ENCODE data around the gene CELSR1. TPM values are rescaled to one million over a fixed set of nuclear protein-coding genes. Genes with fewer than 3 reads are reported as not detected.

The CELSR1 gene
- total RNA-seq, 1 donor from 2014 or later: 43.1 TPM

DNA sequence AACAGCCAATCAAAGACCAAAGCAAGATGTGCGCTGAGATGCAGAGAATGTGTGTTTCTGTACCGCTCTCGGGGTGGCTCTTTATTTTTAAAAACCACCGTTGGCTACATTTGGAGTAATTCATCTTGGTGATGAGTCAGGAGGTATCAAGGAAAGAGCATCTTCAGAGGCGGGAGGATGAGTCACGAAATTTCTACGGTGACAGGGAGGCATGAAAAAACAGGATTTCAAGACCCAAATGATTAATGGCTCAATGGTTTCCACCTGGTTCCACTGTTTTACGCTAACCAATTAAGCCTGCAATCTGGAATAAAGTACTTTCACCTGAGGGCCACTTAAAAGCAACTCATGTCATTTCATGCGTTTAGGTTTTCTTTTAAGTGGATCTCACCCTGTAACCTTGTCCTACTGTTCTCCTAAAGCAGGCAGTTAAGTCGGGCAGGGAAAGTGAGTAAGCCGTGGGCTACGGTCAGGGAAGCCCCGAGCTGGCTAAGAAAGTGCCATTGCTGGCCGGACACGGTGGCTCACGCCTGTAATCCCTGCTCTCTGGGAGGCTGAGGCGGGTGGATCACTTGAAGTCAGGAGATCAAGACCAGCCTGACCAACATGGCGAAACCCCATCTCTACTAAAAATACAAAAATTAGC, 74.6 kb downstream of the CELSR1 start:
- DNase-seq (ENCODE audit: low read depth in 2 of 2): no peak

DNA sequence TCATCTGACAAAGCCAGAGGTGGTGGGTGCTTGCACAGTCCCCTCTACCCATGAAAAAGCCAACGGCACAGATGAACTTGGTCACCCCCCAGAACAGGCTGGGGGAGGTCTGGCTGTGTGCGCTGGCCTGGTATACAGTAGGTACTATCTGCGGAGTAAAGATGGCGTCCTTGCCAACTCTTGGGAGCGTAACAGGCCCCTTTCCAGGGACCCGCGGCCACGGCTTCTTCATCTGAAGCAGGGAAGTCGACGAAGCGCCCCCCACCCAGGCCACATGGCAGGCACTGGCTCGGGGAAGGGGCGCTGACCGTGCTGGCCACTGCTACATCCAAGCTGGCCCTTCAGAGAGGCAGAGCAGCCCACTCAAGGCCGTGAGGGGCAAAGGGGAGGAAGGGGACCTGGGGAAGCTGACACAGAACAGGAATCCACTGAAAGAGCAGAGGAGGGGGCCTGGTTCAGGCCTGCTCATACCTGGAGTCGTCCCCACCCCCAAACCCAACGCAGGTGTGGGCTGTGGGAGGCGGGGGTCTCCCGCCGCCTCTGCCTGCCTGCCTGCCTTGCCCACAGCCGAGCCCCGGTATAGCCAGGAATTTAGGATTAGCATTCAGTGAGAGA, 75.7 kb downstream of the CELSR1 start:
- DNase-seq (ENCODE audit: low read depth in 2 of 2): no peak

DNA sequence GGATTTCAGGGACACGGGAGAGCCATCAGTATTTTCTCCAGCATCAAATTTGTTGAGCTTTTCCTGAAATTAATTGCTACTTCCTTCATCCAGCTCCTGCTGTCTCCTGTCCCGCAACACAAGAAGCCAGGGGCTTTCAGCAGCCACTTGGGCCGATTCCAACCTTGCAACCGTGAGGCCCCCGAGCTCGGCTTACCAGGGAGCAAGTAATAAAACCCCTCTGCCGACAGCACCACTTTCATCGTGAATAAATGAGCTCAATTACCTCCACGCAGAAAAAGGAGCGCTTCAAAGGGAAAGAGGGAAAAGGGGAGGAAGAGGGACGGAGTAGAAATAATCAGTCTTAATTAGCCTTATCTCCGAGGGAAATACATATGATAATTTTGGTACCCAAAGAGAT, 76.6 kb downstream of the CELSR1 start:
- no peak for DNase-seq (ENCODE audit: low read depth in 2 of 2)

DNA sequence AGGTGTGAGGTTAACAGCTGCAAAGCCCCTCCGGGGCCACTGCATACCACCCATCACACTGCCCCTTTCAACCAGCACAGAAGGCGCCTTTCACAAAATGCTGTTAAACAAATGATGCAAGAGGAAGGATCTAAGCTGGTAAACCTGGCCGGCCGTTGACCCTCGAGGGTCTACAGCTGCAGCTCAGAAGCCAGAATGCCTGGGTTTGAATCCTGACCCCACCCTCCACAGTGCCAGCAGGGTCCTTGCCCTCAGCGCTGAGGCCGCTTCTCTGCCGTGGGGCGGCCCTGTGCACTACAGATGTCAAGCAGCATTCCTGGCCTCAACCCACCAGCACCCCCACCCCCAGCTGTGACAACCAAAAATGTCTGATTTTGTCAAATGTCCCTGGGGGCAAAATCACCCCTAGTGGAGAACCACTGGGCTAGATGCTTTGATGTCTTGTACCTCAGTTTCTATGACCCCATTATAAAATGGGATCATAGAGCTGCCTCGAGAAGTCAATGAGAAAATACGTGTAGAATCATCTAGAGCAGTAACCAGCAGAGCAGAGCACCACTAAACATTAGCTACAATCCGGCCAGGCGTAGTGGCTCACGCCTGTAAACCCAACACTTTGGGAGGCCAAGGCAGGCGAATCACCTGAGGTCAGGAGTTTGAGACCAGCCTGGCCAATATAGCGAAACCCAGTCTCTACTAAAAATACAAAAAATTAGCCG, 77.9 kb downstream of the CELSR1 start:
- no peak for DNase-seq (ENCODE audit: low read depth in 2 of 2)

DNA sequence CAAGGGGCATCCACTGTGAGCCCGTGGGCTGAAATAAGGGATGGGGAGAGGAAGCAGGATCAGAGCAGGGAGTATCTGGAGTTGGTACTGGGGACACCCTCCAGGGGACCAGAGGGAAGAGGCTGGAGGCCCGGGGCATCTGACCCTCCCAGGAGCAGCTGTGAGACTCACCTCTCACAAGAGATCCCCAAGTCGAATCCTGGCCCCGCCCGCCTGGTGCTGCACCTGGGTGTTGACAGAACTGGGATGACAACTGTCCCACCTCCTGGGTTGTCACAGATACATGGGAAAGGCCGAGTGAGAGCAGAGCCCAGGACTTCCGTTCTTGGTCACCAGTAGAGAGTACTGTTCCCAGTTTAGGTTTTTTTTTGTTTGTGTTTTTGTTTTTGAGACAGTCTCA, 78.9 kb downstream of the CELSR1 start:
- DNase-seq (ENCODE audit: low read depth in 2 of 2): no peak

DNA sequence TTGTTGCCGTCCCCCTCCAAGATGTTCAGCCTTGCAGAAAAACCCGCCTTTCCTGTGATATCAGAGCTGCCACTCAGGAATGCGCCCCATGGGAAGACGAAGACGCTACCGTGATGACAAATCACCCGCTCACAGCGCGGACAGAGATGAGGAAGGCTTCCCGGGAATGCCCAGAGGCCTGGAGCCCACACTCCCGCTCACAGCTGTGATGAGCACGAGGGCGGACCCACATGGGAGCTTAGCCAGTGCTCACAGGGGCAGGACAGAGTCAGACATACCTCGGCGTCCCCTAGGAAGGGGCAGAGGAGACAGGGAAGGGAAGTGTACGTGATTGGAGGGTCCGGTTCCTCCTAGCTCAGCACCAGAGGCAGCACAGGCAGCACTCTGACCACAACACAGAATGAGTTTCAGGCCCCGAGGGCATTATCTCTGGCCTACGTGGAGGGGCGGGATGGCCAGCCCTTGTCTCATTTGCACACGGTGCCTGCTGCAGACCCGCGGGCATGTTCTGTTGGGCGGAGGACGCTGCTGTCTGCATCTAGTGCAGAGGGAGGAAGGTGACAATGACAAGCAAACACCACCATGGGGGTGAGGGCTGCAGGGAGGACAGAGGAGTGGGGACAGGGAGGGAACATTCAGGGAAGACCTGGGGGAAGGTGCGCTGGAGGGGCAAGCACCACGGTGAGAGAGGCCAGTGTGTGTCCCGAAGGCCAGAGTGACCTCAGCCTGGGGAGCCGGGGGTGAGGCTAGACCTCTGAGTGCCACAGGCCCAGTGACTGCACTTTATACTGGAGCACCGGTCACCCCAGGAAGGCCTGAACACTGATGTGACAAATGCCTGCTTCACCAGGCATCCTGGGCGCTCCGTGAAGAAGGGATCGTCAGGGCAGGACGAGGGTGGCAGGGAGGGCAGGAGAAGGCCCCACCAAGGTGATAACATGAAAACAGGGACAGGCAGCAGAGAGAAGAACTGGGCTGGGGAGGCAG, 79.6 kb downstream of the CELSR1 start:
- DNase-seq (ENCODE audit: low read depth in 2 of 2): no peak

DNA sequence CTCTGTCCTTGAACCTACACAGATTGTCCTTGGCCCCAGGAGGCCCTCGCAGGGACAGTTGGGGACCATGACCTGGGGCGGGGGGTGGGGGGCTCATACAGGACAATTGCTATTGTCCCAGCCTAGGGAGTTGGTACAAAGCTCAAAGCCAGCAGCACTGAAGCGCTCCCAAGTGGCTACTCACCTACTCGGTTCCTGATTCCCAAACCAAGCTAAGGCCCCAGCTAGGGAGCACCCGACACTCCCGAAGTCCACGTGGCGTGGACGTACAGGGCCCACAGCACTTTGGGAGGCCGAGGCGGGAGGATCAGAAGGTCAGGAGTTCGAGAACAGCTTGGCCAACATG, 80.6 kb downstream of the CELSR1 start:
- DNase-seq (ENCODE audit: low read depth in 2 of 2): no peak

DNA sequence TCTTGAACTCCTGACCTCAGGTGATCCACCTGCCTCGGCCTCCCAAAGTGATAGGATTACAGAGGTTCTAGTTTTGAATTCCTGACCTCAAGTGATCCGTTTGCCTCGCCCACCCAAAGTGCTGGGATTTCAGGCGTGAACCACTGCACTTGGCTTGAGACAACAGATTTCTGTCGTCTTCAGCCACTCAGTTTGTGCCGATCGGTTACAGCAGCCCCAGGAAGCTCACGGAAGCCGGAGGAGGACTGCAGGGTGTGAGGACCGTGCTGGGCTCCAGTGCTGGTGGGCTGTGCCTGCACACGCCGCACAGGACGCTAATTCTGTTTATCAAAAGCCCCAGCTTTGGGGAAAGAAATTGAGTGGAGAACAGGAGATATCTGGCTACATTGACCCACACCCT, 82.0 kb downstream of the CELSR1 start:
- no peak for DNase-seq (ENCODE audit: low read depth in 2 of 2)

DNA sequence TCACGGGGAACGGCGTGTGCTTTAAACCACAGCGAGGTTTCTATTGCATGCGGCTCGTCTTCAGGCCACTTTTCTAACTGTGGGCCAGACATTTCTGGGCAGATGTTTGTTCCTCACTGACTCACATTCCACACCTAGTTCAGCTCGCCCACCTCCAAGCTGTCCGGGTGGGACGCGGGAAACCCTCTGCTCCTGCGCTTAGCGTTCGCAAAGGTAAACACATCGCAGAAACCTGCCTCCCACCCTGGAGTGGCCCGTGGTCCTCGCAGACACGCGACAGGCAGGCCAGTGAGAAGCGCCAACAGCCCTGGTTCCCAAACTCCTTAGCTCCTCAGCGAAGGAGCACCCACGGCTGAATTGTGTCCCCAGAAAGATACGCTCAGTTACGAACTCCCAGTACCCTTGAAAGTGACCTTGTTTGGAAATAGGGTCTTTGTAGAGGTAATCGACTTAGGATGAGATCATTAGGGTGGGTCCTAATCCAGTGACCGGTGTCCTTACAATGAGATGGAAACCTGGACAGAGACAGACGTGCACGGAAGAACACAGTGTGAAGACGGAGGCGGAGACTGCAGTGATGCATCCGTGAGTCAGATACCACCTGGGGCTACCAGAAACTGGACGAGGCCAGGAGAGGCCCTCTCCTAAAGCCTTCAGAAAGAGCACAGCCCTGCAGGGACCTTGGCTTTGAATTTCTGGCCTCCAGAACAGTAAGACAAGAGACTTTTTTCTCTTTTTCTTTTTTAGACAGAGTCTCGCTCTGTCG, 82.7 kb downstream of the CELSR1 start:
- DNase-seq (ENCODE audit: low read depth in 2 of 2): no peak

DNA sequence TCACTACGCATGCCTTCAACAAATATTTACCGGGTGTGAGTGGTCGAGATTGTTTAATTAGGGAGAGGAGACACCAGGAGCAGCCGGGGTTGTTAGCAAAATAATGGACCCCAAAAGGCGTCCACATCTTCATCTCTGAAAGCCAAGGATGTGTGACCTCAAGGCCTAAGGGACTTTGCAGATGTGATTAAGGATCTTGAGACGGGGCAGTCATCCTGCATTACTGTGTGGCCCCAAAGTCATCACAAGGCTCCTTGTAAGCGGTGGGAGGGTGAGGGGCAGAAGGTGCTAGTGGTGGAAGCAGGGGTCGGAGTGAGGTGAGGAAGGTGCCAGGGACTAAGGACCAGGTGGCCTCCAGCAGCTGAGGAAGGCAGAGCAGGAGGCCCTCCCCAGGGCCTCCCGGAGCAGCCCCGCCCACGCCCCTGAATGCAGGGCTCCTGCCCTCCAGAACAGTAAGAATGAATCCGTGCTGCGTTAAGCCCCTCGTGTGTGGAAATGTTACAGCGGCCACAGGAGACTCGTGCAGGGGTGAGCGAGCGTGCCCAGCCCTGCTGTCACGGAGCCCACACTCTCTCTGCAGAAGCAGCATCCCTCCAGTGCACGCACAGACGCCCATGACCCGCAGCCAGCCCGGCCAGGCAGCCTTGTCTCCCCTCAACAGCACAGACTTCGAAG, 83.5 kb downstream of the CELSR1 start:
- no peak for DNase-seq (ENCODE audit: low read depth in 2 of 2)

DNA sequence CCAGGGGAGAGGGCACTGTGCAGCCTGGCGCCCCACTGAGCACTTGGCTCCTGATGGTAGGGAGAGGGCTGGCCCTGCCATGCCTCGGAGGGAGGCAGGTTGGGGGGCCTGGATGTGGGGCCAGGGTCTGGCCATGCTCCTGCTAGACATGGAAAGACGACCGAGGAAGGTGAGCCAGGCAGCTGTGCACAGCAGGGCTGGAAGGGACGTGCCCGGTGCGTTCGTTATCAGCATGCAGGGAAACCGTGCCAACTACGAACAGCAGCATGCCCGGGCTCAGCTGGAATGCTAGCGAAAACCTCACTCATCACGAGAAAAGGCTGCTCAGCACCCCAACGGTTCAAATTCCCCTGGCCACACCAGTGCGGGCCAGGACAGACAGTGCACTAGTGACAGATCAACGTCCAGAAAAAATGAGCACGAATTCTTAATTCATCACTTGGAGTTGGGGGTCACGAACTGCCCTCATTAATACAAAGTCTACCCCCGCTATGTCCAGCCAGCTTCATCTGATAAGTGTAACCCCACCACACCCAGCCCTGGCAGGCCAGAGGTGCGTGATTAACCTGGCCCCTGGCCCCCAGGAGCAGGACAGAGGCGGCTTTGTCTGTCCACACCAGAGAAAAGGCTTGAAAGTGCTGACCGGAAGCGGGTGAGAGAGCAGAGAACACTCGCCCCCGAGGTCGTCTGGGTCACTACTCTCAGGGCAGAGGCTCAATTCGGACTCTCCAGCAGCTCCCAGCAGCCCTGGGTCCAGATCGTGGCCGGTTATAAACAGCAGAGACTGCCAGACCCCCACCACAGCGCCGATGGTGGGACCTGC, 84.2 kb downstream of the CELSR1 start:
- peak in 1 of 2 donors; percentile 38 for DNase-seq (ENCODE audit: low read depth in 2 of 2)

DNA sequence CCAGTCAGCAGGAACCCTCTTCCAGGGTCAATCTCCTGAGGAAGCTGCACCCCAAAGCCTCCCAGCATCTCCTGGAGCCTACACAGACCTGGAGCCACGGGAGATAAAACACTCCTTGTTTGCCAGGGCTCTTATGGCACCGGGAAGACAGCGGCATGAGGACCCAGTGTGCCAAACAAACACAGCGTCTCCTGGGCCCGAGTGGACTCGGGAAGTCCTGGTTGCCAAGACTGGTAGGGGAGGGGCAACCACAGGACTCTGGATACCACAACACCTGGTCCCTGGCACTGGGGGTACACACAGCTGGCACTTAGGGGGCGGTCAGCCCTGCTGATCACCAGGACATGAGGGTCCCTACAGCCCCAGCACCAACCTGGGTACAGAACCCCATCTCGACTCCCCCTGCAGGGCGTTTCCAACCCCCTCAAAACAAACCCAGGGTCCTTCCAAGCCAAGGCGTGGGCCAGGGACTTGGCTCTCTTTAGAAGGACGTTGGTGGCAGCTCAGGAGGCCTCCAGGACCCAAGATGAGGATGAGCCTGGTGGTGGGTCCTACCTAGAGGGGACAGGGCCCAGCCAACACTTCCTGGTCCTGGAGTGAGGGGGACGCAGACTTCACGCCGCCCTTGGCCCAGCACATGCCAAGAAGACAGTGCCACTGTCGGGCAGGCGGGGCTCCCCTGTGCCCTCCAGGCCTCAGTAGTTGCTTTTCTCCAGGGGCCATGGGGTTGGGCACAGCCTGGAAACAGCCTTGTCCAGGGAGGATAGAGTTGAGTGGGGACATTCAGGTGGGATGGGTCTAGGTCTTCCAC, 85.0 kb downstream of the CELSR1 start:
- DNase-seq (ENCODE audit: low read depth in 2 of 2): no peak

DNA sequence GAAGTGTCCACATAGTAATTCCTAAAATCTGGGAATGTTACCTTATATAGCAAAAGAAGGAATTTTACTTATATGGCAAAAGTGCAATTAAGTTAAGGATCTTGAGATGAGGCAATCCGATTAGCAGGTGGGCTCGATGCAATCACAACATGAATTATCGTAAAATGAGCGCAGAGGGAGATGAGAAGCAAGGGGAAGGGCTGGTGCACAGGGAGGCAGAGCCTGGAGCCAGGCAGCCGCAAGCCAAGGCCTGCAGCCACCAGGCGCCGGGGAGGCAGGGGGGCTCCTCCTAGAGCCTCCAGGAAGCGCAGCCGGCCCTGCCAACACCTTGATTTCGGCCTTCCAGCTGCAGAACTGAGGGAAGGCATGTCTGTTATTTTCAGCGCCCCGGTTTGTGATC, 85.7 kb downstream of the CELSR1 start:
- DNase-seq (ENCODE audit: low read depth in 2 of 2): no peak

DNA sequence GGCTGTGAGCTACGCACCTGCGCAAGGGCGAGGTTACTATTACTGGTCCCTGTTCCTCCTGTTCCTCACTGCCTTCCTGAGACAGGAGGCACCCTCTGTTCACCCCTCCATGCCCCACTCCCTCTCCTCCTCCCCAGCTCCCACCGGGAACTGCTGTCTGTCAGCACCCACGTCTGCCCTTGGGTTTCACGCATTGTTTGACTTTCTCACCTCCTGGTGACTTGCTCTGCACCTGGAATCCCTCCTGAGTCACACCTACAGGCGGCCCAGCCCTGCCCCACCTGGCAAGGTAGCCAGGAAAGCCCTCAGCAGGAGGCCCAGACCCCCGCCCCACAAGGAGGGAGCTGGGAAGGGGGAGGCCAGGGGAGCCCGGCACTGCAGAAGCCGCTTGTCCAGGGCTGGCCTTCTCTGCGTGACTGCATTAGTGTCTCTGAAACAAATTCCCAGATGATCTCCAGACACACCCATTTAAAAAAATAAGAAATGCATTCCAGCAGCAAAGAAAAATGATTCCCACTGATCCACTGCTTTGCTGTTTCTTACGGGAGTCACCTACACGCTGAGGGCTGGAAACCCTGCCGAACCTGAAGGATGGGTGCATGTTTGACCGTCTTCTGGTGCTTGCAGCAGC, 86.4 kb downstream of the CELSR1 start:
- no peak for DNase-seq (ENCODE audit: low read depth in 2 of 2)

DNA sequence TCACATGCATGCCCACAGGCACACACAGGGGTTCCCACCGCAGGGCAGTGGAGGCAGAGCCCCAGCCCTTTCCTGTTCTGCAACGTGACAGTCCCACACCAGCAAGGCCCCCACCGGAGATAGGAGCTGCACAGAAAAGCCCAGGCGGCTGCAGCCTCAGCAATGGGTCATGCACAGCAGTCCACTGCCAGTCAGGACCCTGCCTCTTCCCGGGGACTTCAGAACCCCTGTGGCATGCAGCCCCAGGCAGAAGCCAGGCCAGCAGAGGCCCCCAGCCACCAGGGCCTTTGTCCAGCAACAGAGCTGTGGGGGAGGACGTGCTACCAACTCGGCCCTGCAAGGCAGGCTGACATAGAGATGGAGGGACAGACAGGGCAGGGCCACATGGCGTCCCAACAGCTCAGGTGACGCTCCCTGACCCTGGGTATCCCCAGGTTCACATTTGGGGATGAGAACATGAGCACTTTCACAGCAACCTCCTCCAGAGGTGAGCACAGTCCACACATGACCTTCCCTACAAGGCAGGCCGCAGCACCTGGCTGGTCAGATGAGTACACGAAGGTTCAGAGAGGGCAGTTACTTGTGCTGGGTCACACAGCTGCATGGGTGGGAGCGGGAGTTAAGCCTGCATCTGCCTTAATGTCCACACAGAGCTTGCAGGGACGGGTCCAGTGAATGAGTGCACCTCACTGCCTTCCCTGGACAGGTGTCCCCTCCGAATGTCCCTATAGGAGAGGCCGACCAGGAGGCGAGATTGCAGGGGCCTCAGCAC, 87.3 kb downstream of the CELSR1 start:
- DNase-seq (ENCODE audit: low read depth in 2 of 2): no peak

DNA sequence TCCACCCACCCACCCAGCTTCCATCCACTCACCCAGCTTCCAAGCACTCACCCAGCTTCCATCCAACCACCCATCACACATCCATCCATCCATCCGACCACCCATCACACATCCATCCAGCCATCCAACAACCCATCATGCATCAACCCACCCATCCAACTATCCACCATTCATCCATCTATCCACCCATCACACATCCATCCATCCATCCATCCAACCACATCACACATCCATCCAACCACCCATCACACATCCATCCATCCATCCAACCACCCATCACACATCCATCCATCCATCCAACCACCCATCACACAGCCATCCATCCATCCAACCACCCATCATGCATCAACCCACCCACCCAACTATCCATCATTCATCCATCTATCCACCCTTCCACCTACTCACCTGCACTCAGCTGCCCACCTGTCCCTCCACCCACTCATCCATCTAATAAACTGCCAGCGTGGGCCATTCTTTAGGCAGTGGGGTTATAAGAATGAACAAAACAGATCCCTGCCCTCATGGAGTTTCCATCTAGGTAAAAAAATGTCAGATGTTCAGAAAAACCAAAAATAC, 88.2 kb downstream of the CELSR1 start:
- DNase-seq (ENCODE audit: low read depth in 2 of 2): no peak

DNA sequence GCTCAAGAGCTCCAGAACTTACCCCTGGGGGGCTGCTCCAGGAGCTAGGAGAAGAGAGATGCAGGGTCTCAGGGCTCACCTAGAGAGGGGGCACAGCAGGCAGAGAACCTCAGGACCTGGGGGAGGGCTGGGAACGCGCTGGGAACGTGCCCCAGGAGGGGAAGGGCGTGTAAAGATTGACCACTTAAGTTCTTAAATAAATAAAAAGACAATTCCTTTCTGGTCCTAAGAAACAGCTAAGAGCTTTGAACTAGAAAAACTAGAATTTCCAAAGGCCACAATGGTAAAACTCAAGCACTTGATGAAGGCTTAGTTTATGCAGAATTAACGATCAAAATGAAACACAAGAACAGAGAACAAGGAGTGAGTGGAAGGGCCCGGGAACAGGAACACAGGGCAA, 89.1 kb downstream of the CELSR1 start:
- DNase-seq (ENCODE audit: low read depth in 2 of 2): no peak

All from lung microvascular endothelial cell (primary cell).